Measurements from ENCODE around the gene MYO7B.

MYO7B gene

DNA sequence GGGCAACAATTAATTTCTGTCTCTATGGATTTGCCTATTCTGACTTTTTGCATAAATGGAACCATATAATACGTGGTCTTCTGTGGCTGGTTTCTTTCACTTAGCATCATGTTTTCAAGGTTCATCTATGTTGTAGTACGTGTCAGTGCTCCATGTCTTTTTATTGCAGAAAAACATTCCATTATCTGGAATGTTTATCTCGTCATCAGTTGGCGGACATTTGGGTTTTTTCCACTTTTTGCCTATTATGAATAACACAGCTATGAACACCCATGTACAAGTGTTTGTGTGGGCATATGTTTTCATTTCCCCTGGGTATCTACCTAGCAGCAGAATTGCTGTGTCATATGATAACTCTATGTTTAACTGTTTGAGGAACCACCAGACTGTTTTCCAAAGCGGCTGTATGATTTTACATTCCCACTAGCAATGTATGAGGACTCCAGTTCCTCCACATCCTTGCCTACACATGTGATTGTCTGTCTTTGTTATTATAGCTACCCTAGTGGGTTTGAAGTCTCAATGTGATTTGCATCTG is 49.9 kb downstream of the MYO7B start:
- TF ChIP-seq, protein P1, sequence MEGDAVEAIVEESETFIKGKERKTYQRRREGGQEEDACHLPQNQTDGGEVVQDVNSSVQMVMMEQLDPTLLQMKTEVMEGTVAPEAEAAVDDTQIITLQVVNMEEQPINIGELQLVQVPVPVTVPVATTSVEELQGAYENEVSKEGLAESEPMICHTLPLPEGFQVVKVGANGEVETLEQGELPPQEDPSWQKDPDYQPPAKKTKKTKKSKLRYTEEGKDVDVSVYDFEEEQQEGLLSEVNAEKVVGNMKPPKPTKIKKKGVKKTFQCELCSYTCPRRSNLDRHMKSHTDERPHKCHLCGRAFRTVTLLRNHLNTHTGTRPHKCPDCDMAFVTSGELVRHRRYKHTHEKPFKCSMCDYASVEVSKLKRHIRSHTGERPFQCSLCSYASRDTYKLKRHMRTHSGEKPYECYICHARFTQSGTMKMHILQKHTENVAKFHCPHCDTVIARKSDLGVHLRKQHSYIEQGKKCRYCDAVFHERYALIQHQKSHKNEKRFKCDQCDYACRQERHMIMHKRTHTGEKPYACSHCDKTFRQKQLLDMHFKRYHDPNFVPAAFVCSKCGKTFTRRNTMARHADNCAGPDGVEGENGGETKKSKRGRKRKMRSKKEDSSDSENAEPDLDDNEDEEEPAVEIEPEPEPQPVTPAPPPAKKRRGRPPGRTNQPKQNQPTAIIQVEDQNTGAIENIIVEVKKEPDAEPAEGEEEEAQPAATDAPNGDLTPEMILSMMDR (IDR thresholded peaks at IDR 0.05; ENCODE audit: poor library complexity, severe bottlenecking): no peak
- no peaks in the 10 kb centered on the region for H3K36me3 ChIP-seq (ENCODE audit: low read depth)
- no peak overlapping the region for H3K4me3 ChIP-seq (ENCODE audit: severe bottlenecking)
- H3K4me1 ChIP-seq (ENCODE audit: insufficient read depth, poor library complexity, severe bottlenecking): no peaks in the 10 kb centered on the region
- H3K27ac ChIP-seq (ENCODE audit: poor library complexity, severe bottlenecking): no peak overlapping the region
- H3K27me3 ChIP-seq (ENCODE audit: insufficient read depth, poor library complexity, severe bottlenecking): no peaks in the 10 kb centered on the region
- DNase-seq (ENCODE audit: low spot score) (no peak), ATAC-seq (ENCODE audit: low read depth) (no peak)
- no peaks in the 10 kb centered on the region for H3K9me3 ChIP-seq (ENCODE audit: severe bottlenecking)

GRCh38 chr2:127586136-127586535 is 50.7 kb downstream of the MYO7B start:
- no peaks in the 10 kb centered on the region for H3K27me3 ChIP-seq (ENCODE audit: insufficient read depth, poor library complexity, severe bottlenecking)
- H3K9me3 ChIP-seq (ENCODE audit: severe bottlenecking): no peaks in the 10 kb centered on the region
- no peaks in the 10 kb centered on the region for H3K36me3 ChIP-seq (ENCODE audit: low read depth)
- H3K4me1 ChIP-seq (ENCODE audit: insufficient read depth, poor library complexity, severe bottlenecking): no peaks in the 10 kb centered on the region
- TF ChIP-seq, protein P1 (IDR thresholded peaks at IDR 0.05; ENCODE audit: poor library complexity, severe bottlenecking): no peak
- no peak for DNase-seq (ENCODE audit: low spot score)
- no peak overlapping the region for H3K27ac ChIP-seq (ENCODE audit: poor library complexity, severe bottlenecking)
- ATAC-seq (ENCODE audit: low read depth): no peak
- H3K4me3 ChIP-seq (ENCODE audit: severe bottlenecking): no peak overlapping the region

GRCh38 chr2:127586746-127587295 is 51.3 kb downstream of the MYO7B start:
- Histone ChIP-seq H3K4me1 (ENCODE audit: insufficient read depth, poor library complexity, severe bottlenecking) (no peaks in the 10 kb centered on the region), H3K36me3 (ENCODE audit: low read depth) (no peaks in the 10 kb centered on the region)

GRCh38 chr2:127588241-127588640 is 52.8 kb downstream of the MYO7B start:
- no peaks in the 10 kb centered on the region for H3K4me1 ChIP-seq (ENCODE audit: insufficient read depth, poor library complexity, severe bottlenecking)
- no peak overlapping the region for H3K27ac ChIP-seq (ENCODE audit: poor library complexity, severe bottlenecking)
- no peak overlapping the region for H3K4me3 ChIP-seq (ENCODE audit: severe bottlenecking)
- ATAC-seq (ENCODE audit: low read depth) (no peak), DNase-seq (ENCODE audit: low spot score) (peak; percentile 9)
- TF ChIP-seq, protein P1 (IDR thresholded peaks at IDR 0.05; ENCODE audit: poor library complexity, severe bottlenecking): no peak
- H3K27me3 ChIP-seq (ENCODE audit: insufficient read depth, poor library complexity, severe bottlenecking): no peaks in the 10 kb centered on the region
- H3K36me3 ChIP-seq (ENCODE audit: low read depth): no peaks in the 10 kb centered on the region
- no peaks in the 10 kb centered on the region for H3K9me3 ChIP-seq (ENCODE audit: severe bottlenecking)

More at GRCh38 chr2:127586746-127587295, 51.3 kb downstream of the MYO7B start:
- no peaks in the 10 kb centered on the region for H3K9me3 ChIP-seq (ENCODE audit: severe bottlenecking)
- H3K27me3 ChIP-seq (ENCODE audit: insufficient read depth, poor library complexity, severe bottlenecking): no peaks in the 10 kb centered on the region
- H3K27ac ChIP-seq (ENCODE audit: poor library complexity, severe bottlenecking): no peak overlapping the region
- DNase-seq (ENCODE audit: low spot score) (no peak), ATAC-seq (ENCODE audit: low read depth) (no peak)
- H3K4me3 ChIP-seq (ENCODE audit: severe bottlenecking): no peak overlapping the region
- TF ChIP-seq, protein P1 (IDR thresholded peaks at IDR 0.05; ENCODE audit: poor library complexity, severe bottlenecking): no peak

DNA sequence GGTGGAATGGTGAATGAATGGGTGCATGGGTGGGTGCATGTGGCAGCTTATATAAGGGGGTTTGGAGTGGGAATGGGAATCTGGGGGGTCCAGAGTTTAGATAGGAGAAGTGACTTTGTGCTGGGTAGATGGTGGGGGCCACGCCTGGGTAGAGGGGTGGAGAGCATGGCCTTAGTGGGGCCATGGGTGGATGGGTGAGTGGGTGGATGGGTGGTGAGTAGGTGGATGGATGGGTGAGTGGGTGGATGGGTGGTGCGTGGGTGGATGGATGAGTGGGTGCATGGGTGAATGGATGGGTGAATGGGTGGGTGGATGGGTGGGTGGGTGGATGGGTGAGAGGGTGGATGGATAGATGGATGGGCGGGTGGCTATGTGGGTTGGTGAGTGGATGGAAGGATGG is 53.9 kb downstream of the MYO7B start:
- H3K9me3 ChIP-seq (ENCODE audit: severe bottlenecking): no peaks in the 10 kb centered on the region
- DNase-seq (ENCODE audit: low spot score) (no peak), ATAC-seq (ENCODE audit: low read depth) (no peak)
- H3K4me3 ChIP-seq (ENCODE audit: severe bottlenecking): no peak overlapping the region
- no peaks in the 10 kb centered on the region for H3K27me3 ChIP-seq (ENCODE audit: insufficient read depth, poor library complexity, severe bottlenecking)
- H3K36me3 ChIP-seq (ENCODE audit: low read depth): no peaks in the 10 kb centered on the region
- H3K27ac ChIP-seq (ENCODE audit: poor library complexity, severe bottlenecking): no peak overlapping the region
- TF ChIP-seq, protein P1 (IDR thresholded peaks at IDR 0.05; ENCODE audit: poor library complexity, severe bottlenecking): no peak
- no peaks in the 10 kb centered on the region for H3K4me1 ChIP-seq (ENCODE audit: insufficient read depth, poor library complexity, severe bottlenecking)
